GM12875 (cell line): Measurements from ENCODE around the gene HIPK2.

Source experiments
- H3K4me3 ChIP-seq: one replicate; pipeline ENCODE4 v1.5.1; 2011; ENCODE audit warnings: low read depth, low read length, control low read depth
- CTCF ChIP-seq: IDR thresholded peaks from 2 replicates; pipeline ENCODE4 v1.5.1; 2011; ENCODE audit warnings: low read depth, mild to moderate bottlenecking, control low read depth, inconsistent platforms, low read length, moderate library complexity, borderline replicate concordance; ENCODE audit not compliant: insufficient read depth

HIPK2 gene

GRCh38 chr7:139737221-139738100 is 40.3 kb downstream of the HIPK2 start:
- TF ChIP-seq CTCF = no peak
- no peak overlapping the region for H3K4me3 ChIP-seq

- no peak for TF ChIP-seq CTCF
- H3K4me3 ChIP-seq = no peak overlapping the region
These were observed 41.7 kb downstream of the HIPK2 start for GRCh38 chr7:139735912-139736595.

- TF ChIP-seq CTCF = no peak
- H3K4me3 ChIP-seq = no peak overlapping the region
These were observed 42.3 kb downstream of the HIPK2 start for GRCh38 chr7:139735466-139735865.

GRCh38 chr7:139734395-139734794 is 43.4 kb downstream of the HIPK2 start:
- no peak for TF ChIP-seq CTCF
- H3K4me3 ChIP-seq = no peak overlapping the region

GRCh38 chr7:139733751-139734150 is 44.0 kb downstream of the HIPK2 start:
- TF ChIP-seq CTCF = no peak

GRCh38 chr7:139732471-139733167 is 45.2 kb downstream of the HIPK2 start:
- no peak for TF ChIP-seq CTCF
- H3K4me3 ChIP-seq = no peak overlapping the region

More at GRCh38 chr7:139733751-139734150, 44.0 kb downstream of the HIPK2 start:
- no peak overlapping the region for H3K4me3 ChIP-seq
